Spleen (tissue), 11 donors: Measurements from ENCODE around the gene PHETA1. TPM values are rescaled to one million over a fixed set of nuclear protein-coding genes. Genes with fewer than 3 reads are reported as not detected.

ENCODE experiments used
- DNase-seq: peaks from one replicate; pipeline ENCODE4 v3.0.0-alpha.2; 2020
- H3K27ac ChIP-seq, 8 donors: fragments of 200-600 bp; sonication (generic) in 7 of 8; 1 replicate in 4 of 8; 2 replicates in 4 of 8; pipeline versions ENCODE4 v1.5.0 to v1.8.0; 2016 to 2021; ENCODE audit warnings: inconsistent platforms in 4 of 8, mild to moderate bottlenecking in 4 of 8, moderate library complexity in 1 of 8
- H3K27me3 ChIP-seq, 7 donors: fragments of 200-600 bp; sonication (generic) in 6 of 7; replicated peaks in 1 of 7; 1 replicate in 4 of 7; 2 replicates in 3 of 7; pipeline versions ENCODE4 v1.5.0 to v1.8.0; 2016 to 2021; ENCODE audit warnings: inconsistent platforms in 3 of 7, mild to moderate bottlenecking in 1 of 7
- H3K36me3 ChIP-seq, 6 donors: fragments of 200-600 bp; sonication (generic) in 5 of 6; 1 replicate in 4 of 6; 2 replicates in 2 of 6; pipeline versions ENCODE4 v1.5.0 to v1.8.0; 2016 to 2021; ENCODE audit warnings: inconsistent platforms in 2 of 6
- H3K4me1 ChIP-seq, 6 donors: fragments of 200-600 bp; sonication (generic) in 5 of 6; 1 replicate in 3 of 6; 2 replicates in 3 of 6; pipeline versions ENCODE4 v1.5.0 to v1.8.0; 2016 to 2021; ENCODE audit warnings: inconsistent platforms in 3 of 6
- H3K4me3 ChIP-seq, 8 donors: fragments of 200-600 bp; sonication (generic) in 7 of 8; 1 replicate in 4 of 8; 2 replicates in 4 of 8; pipeline versions ENCODE4 v1.5.0 to v1.8.0; 2016 to 2021; ENCODE audit warnings: inconsistent platforms in 4 of 8, mild to moderate bottlenecking in 4 of 8, moderate library complexity in 2 of 8
- H3K9me3 ChIP-seq, 8 donors: fragments of 200-600 bp; sonication (generic) in 7 of 8; 1 replicate in 4 of 8; 2 replicates in 4 of 8; pipeline versions ENCODE4 v1.5.0 to v1.8.0; 2016 to 2021; ENCODE audit warnings: inconsistent platforms in 4 of 8
- POLR2A ChIP-seq, 3 donors: fragments of 450-650 bp; IDR thresholded peaks; one replicate each; pipeline ENCODE4 v1.5.1; 2017; ENCODE audit warnings: antibody characterized with exemption in 3 of 3, mild to moderate bottlenecking in 1 of 3
- POLR2AphosphoS5 ChIP-seq, 3 donors: sonication (generic); formaldehyde crosslinking; IDR thresholded peaks; one replicate each; pipeline ENCODE4 v1.5.1; 2017; ENCODE audit warnings: antibody characterized with exemption in 3 of 3
- WGBS, 5 donors: extraction: QIAGEN DNeasy Blood & Tissue Kit in 3 of 5; methylation state at CpG; one replicate each; pipeline versions ENCODE4 v1.1.5 to v1.1.7; 2013 to 2018; 5-methylcytosine and 5-hydroxymethylcytosine counted together
- intact Hi-C: fragments of 100-400 bp; cut with DNase I; formaldehyde crosslinking; loops from one replicate; pipeline ENCODE4 v1.15.0; 2023; ENCODE audit warnings: low total_unique reads
- polyA plus RNA-seq, 3 donors: library from polyadenylated mRNA; stranded (reverse); fragments of 200-250 nt; gene quantifications; one replicate each; pipeline ENCODE4 v1.2.1, GENCODE V29; 2013
- total RNA-seq, 7 donors: library from RNA; depleted of rRNA in 3 of 7; stranded (reverse); fragments of >200 nt in 3 of 7; fragmentation: NEBNext Ultra II Directional in 4 of 7; extraction: Animal tissue kit (Norgen Biotek cat#: 25700) in 4 of 7; gene quantifications; one replicate each; pipeline versions ENCODE4 v1.1.0 to v1.2.1, GENCODE V29; 2016 to 2021
- TF ChIP-seq, protein P1 (sequence below), 11 experiments: fragments of 200-600 bp in 7 of 11; fragments of 450-650 bp in 4 of 11; sonication (generic) in 4 of 11; IDR thresholded peaks in 8 of 11; conservative IDR thresholded peaks in 3 of 11; 1 replicate in 7 of 11; 2 replicates in 4 of 11; pipeline versions ENCODE4 v1.4.0 to v1.8.0; 2016 to 2021; ENCODE audit warnings: antibody characterized with exemption in 11 of 11, inconsistent platforms in 4 of 11, mild to moderate bottlenecking in 1 of 11
- donor health status: healthy with polysubstance abuse.
- donor health status: DM: no; HTN: no; CAD: no; lungs with moderate emphysema.
- donor health status: DM: no; HTN: no; CAD: no.
- donor health status: Bipolar disorder and iron deficiency.
- donor health status: healthy.
- donor health status: DM: no; HTN: no; CAD: no.
- donor health status: DM: yes; HTN: yes; CAD: no.

PHETA1 gene
- total and polyA plus RNA-seq, 10 donors, result 4.9 to 39.7 (median 20.0) TPM

DNA sequence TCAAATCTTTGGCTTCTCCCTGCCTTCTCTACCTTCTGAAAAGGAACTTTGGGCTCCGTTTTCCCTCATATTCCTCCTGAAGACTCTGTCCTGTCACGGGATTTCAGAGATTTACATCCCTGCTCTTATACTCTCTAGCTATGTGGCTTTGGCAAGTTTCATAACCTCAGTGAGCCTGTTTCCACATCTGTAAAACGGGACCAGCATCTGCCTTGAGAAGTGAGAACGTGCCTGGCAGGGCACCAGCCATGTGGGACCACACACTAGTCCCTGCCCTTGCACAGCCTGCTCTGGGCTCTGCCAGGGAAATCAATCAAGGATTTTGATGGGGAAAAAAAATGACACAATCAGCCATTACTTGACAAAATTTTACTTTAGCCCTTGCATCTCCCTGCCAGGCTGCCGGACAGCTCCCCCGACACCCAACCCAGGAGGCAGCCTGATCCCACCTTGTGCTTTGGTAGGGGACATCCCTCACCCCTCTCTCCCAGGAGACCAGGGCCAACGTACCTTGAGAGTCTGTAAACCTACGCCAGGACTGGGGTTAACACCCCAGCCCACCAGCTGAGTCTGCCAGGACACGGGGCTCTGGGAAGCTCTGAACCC, 8.5 kb downstream of the PHETA1 start:
- DNase-seq, result no peak
- no peaks in the 10 kb centered on the region for H3K27me3 ChIP-seq
- H3K4me1 ChIP-seq, result peaks cover 18 to 82% (median 44%) of the 10 kb centered on the region in 6 donors
- peaks cover 0 to 36% (median 9%) of the 10 kb centered on the region in 6 donors for H3K36me3 ChIP-seq
- H3K4me3 ChIP-seq, result peak overlapping the region in 1 of 8 donors; percentile 24
- TF ChIP-seq POLR2A (IDR thresholded peaks at IDR 0.05), result no peak
- TF ChIP-seq, protein P1, sequence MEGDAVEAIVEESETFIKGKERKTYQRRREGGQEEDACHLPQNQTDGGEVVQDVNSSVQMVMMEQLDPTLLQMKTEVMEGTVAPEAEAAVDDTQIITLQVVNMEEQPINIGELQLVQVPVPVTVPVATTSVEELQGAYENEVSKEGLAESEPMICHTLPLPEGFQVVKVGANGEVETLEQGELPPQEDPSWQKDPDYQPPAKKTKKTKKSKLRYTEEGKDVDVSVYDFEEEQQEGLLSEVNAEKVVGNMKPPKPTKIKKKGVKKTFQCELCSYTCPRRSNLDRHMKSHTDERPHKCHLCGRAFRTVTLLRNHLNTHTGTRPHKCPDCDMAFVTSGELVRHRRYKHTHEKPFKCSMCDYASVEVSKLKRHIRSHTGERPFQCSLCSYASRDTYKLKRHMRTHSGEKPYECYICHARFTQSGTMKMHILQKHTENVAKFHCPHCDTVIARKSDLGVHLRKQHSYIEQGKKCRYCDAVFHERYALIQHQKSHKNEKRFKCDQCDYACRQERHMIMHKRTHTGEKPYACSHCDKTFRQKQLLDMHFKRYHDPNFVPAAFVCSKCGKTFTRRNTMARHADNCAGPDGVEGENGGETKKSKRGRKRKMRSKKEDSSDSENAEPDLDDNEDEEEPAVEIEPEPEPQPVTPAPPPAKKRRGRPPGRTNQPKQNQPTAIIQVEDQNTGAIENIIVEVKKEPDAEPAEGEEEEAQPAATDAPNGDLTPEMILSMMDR (IDR thresholded peaks at IDR 0.05 in 8 of 11, conservative IDR thresholded peaks at IDR 0.05 in 3 of 11), result no peak
- TF ChIP-seq POLR2AphosphoS5 (IDR thresholded peaks at IDR 0.05), result peak in 2 of 3 donors; percentile 28 to 30
- intact Hi-C loops, result no loop called here
- H3K27ac ChIP-seq, result peak overlapping the region in 6 of 8 donors; percentile 35 to 77 (median 68)
- 54 to 70% (median 65%) methylated on average over 4 to 9 of the region's 9 CpGs for WGBS, 5 donors
- H3K9me3 ChIP-seq, result no peaks in the 10 kb centered on the region

DNA sequence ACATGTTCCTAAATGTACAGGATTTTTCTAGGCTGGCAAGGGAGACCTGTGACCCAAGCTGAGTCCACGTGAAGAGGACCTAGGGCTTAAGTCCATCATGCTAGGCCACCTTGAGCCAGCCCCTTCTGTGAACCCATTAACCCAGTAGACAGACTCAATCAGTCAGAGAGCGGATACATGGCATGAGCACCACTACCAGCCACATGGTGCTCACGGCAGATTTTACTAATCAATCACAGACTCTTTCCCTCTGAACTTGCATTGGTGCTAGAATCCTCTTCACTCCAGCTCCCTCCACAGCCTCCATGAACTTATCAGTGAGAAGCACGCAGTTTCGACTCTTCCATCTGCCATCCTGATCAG, 9.0 kb downstream of the PHETA1 start:
- Histone ChIP-seq H3K9me3 (no peaks in the 10 kb centered on the region), H3K27me3 (no peaks in the 10 kb centered on the region), H3K4me3 (no peak overlapping the region), H3K4me1 (peaks cover 18 to 82% (median 45%) of the 10 kb centered on the region in 6 donors), H3K36me3 (peaks cover 0 to 31% (median 9%) of the 10 kb centered on the region in 6 donors), H3K27ac (no peak overlapping the region)
- no peak for DNase-seq
- intact Hi-C loops, result no loop called here
- WGBS, 5 donors, result 78 to 81% (median 79%) methylated on average over 5 of the region's 5 CpGs
- TF ChIP-seq POLR2A (IDR thresholded peaks at IDR 0.05), result no peak
- no peak for TF ChIP-seq POLR2AphosphoS5 (IDR thresholded peaks at IDR 0.05)
- TF ChIP-seq, protein P1 (IDR thresholded peaks at IDR 0.05 in 8 of 11, conservative IDR thresholded peaks at IDR 0.05 in 3 of 11), result no peak

DNA sequence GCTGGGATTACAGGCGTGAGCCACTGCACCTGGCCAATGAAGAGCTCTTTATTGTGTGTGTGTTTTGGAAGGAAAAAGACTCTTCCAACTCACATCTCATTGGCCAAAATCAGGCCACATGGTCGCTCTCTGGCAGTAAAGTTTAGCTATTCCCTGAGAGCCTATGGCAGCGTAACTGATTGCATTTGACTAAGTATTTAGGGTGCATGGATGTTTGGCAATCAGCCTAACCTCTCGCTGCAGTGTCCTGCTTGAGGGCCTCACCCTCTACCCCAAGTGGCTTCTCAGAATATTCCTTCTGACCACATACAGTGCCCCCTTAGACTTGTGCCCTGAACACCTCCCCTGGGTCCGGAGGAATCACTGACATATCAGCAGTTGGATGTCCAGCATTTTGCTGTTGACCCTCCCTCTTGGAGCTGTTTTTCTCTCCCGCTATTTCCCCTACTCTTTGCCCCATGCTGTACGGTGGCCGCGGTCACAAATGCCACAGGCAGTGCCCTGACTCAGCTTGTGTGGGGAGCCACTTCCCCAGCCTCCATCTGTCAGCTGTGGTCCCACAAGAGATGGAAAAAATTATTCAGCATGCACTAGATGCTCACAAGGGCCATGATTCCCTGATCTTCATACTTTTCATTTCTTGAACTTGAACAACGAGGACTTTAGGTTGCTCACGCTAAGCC, 9.5 kb downstream of the PHETA1 start:
- H3K4me3 ChIP-seq, result no peak overlapping the region
- peaks cover 0 to 26% (median 9%) of the 10 kb centered on the region in 6 donors for H3K36me3 ChIP-seq
- H3K9me3 ChIP-seq, result peaks cover 0 to 3% (median 0%) of the 10 kb centered on the region in 8 donors
- 37 to 63% (median 43%) methylated on average over 10 to 11 of the region's 11 CpGs for WGBS, 5 donors
- no peak for TF ChIP-seq POLR2A (IDR thresholded peaks at IDR 0.05)
- TF ChIP-seq POLR2AphosphoS5 (IDR thresholded peaks at IDR 0.05), result peak in 1 of 3 donors; percentile 56
- TF ChIP-seq, protein P1 (IDR thresholded peaks at IDR 0.05 in 8 of 11, conservative IDR thresholded peaks at IDR 0.05 in 3 of 11), result no peak
- no peaks in the 10 kb centered on the region for H3K27me3 ChIP-seq
- no peak overlapping the region for H3K27ac ChIP-seq
- no peak for DNase-seq
- peaks cover 18 to 80% (median 45%) of the 10 kb centered on the region in 6 donors for H3K4me1 ChIP-seq
- intact Hi-C loops, result no loop called here
